Activated naive CD8-positive, alpha-beta T cell treated with anti-CD3 and anti-CD28 coated beads, Interleukin-2, amount 50 U/mL, for 24 hours (primary cell): ENCODE data around the gene NIT2.

Source experiments
- ATAC-seq: fragments of 150-1000 bp; cut with Tn5 transposase; one replicate; pipeline ENCODE4 v1.10.0; 2021
- DNase-seq: peaks from one replicate; pipeline ENCODE4 v3.0.0; 2021
- H3K27ac Mint-ChIP-seq: one replicate; pipeline ENCODE4 v1.8.0; 2021; ENCODE audit warnings: mild to moderate bottlenecking, mixed read lengths
- H3K27me3 Mint-ChIP-seq: one replicate; pipeline ENCODE4 v1.8.0; 2021; ENCODE audit warnings: mixed read lengths
- H3K36me3 Mint-ChIP-seq: one replicate; pipeline ENCODE4 v1.8.0; 2021; ENCODE audit warnings: low read depth, mixed read lengths
- H3K4me1 Mint-ChIP-seq: one replicate; pipeline ENCODE4 v1.8.0; 2021; ENCODE audit warnings: mixed read lengths
- H3K4me3 Mint-ChIP-seq: one replicate; pipeline ENCODE4 v1.8.0; 2021; ENCODE audit warnings: mild to moderate bottlenecking, moderate library complexity, mixed read lengths
- H3K9me3 Mint-ChIP-seq: one replicate; pipeline ENCODE4 v1.8.0; 2021; ENCODE audit warnings: mixed read lengths

Gene NIT2

GRCh38 chr3:100396967-100397366, 62.4 kb downstream of the NIT2 start:
- Mint-ChIP-seq H3K4me3 (no peak overlapping the region), H3K27ac (no peak overlapping the region), H3K27me3 (no peaks in the 10 kb centered on the region), H3K36me3 (peaks cover 41% of the 10 kb centered on the region), H3K9me3 (no peaks in the 10 kb centered on the region), H3K4me1 (peaks cover 60% of the 10 kb centered on the region)
- DNase-seq (no peak), ATAC-seq (no peak)

- Mint-ChIP-seq H3K27ac (peak overlapping the region; percentile 86), H3K36me3 (peaks cover 34% of the 10 kb centered on the region), H3K9me3 (peaks cover 3% of the 10 kb centered on the region), H3K4me3 (peak overlapping the region; percentile 96), H3K4me1 (peaks cover 74% of the 10 kb centered on the region), H3K27me3 (no peaks in the 10 kb centered on the region)
- ATAC-seq (no peak), DNase-seq (no peak)
These were observed 64.9 kb downstream of the NIT2 start for GRCh38 chr3:100399341-100400071.

GRCh38 chr3:100400419-100400779, 65.8 kb downstream of the NIT2 start:
- peaks cover 4% of the 10 kb centered on the region for H3K9me3 Mint-ChIP-seq
- ATAC-seq (peak; percentile 25), DNase-seq (peak; percentile 42)
- H3K27me3 Mint-ChIP-seq, result no peaks in the 10 kb centered on the region
- peak overlapping the region; percentile 86 for H3K27ac Mint-ChIP-seq
- peak overlapping the region; percentile 96 for H3K4me3 Mint-ChIP-seq
- H3K4me1 Mint-ChIP-seq, result peaks cover 76% of the 10 kb centered on the region
- H3K36me3 Mint-ChIP-seq, result peaks cover 36% of the 10 kb centered on the region

- Mint-ChIP-seq H3K9me3 (peaks cover 4% of the 10 kb centered on the region), H3K27ac (peak within 1 kb of the TSS; percentile 98), H3K36me3 (peaks cover 35% of the 10 kb centered on the region), H3K27me3 (no peaks in the 10 kb centered on the region), H3K4me3 (peak within 1 kb of the TSS; percentile 96), H3K4me1 (peaks cover 74% of the 10 kb centered on the region)
- peak; percentile 95 for ATAC-seq
- peak; percentile 95 for DNase-seq
These were observed 66.5 kb downstream of the NIT2 start, which contains the start of the genes LNP1 and TOMM70 for GRCh38 chr3:100400780-100401673. Gene LNP1 (plus strand): TSS chr3:100401539. CDS start chr3:100429730, 28,191 bp downstream. Gene TOMM70 (minus strand): TSS chr3:100401089. CDS start chr3:100400949, 140 bp downstream.

GRCh38 chr3:100401674-100402041, 67.1 kb downstream of the NIT2 start:
- Mint-ChIP-seq H3K27me3 (no peaks in the 10 kb centered on the region), H3K4me3 (peak overlapping the region; percentile 96), H3K4me1 (peaks cover 68% of the 10 kb centered on the region), H3K36me3 (peaks cover 31% of the 10 kb centered on the region), H3K9me3 (peaks cover 4% of the 10 kb centered on the region), H3K27ac (peak overlapping the region; percentile 98)
- ATAC-seq (peak; percentile 29), DNase-seq (peak; percentile 58)

GRCh38 chr3:100402256-100402655, 67.7 kb downstream of the NIT2 start:
- peaks cover 5% of the 10 kb centered on the region for H3K9me3 Mint-ChIP-seq
- peak overlapping the region; percentile 98 for H3K27ac Mint-ChIP-seq
- H3K4me3 Mint-ChIP-seq, result peak overlapping the region; percentile 96
- no peak for DNase-seq
- H3K36me3 Mint-ChIP-seq, result peaks cover 33% of the 10 kb centered on the region
- no peak for ATAC-seq
- peaks cover 62% of the 10 kb centered on the region for H3K4me1 Mint-ChIP-seq
- H3K27me3 Mint-ChIP-seq, result no peaks in the 10 kb centered on the region

- H3K27me3 Mint-ChIP-seq, result no peaks in the 10 kb centered on the region
- ATAC-seq, result no peak
These were observed 68.3 kb downstream of the NIT2 start for GRCh38 chr3:100402891-100403290.

GRCh38 chr3:100403362-100404249, 69.0 kb downstream of the NIT2 start:
- Mint-ChIP-seq H3K27ac (no peak overlapping the region), H3K9me3 (peaks cover 13% of the 10 kb centered on the region), H3K36me3 (peaks cover 34% of the 10 kb centered on the region), H3K4me3 (peak overlapping the region; percentile 96), H3K4me1 (peaks cover 51% of the 10 kb centered on the region), H3K27me3 (no peaks in the 10 kb centered on the region)
- ATAC-seq, result no peak
- DNase-seq, result no peak

More at GRCh38 chr3:100402891-100403290, 68.3 kb downstream of the NIT2 start:
- peaks cover 12% of the 10 kb centered on the region for H3K9me3 Mint-ChIP-seq
- H3K4me3 Mint-ChIP-seq, result peak overlapping the region; percentile 96
- no peak overlapping the region for H3K27ac Mint-ChIP-seq
- DNase-seq, result no peak
- H3K36me3 Mint-ChIP-seq, result peaks cover 36% of the 10 kb centered on the region
- H3K4me1 Mint-ChIP-seq, result peaks cover 56% of the 10 kb centered on the region

- Mint-ChIP-seq H3K9me3 (peaks cover 13% of the 10 kb centered on the region), H3K36me3 (peaks cover 31% of the 10 kb centered on the region), H3K4me3 (peak overlapping the region; percentile 96), H3K27ac (no peak overlapping the region), H3K27me3 (no peaks in the 10 kb centered on the region), H3K4me1 (peaks cover 47% of the 10 kb centered on the region)
- ATAC-seq (no peak), DNase-seq (no peak)
These were observed 69.6 kb downstream of the NIT2 start for GRCh38 chr3:100404250-100404548.

GRCh38 chr3:100407164-100407563, 72.6 kb downstream of the NIT2 start:
- peaks cover 35% of the 10 kb centered on the region for H3K36me3 Mint-ChIP-seq
- no peak overlapping the region for H3K27ac Mint-ChIP-seq
- no peaks in the 10 kb centered on the region for H3K27me3 Mint-ChIP-seq
- DNase-seq, result no peak
- H3K4me3 Mint-ChIP-seq, result no peak overlapping the region
- H3K9me3 Mint-ChIP-seq, result peaks cover 24% of the 10 kb centered on the region
- peaks cover 29% of the 10 kb centered on the region for H3K4me1 Mint-ChIP-seq
- ATAC-seq, result no peak

GRCh38 chr3:100407977-100408532, 73.5 kb downstream of the NIT2 start:
- no peak for DNase-seq
- Mint-ChIP-seq H3K27ac (no peak overlapping the region), H3K27me3 (no peaks in the 10 kb centered on the region), H3K4me1 (peaks cover 20% of the 10 kb centered on the region), H3K4me3 (no peak overlapping the region), H3K9me3 (peaks cover 29% of the 10 kb centered on the region), H3K36me3 (peaks cover 42% of the 10 kb centered on the region)
- ATAC-seq, result no peak
